Stimulated activated CD8-positive, alpha-beta memory T cell treated with anti-CD3 and anti-CD28 coated beads, Interleukin-7, amount 100 ng/mL, for 24 hours (primary cell): Measurements from ENCODE around the gene C17orf50.
"Not testable (repeated sequence)": the region's sequence is repeated elsewhere in the genome, so short reads cannot be mapped to it uniquely, and the experiment has no call there.

Source experiments
- DNase-seq: peaks from one replicate; pipeline ENCODE4 v3.0.0-alpha.2; 2020; ENCODE audit warnings: low read depth

Gene C17orf50

DNA sequence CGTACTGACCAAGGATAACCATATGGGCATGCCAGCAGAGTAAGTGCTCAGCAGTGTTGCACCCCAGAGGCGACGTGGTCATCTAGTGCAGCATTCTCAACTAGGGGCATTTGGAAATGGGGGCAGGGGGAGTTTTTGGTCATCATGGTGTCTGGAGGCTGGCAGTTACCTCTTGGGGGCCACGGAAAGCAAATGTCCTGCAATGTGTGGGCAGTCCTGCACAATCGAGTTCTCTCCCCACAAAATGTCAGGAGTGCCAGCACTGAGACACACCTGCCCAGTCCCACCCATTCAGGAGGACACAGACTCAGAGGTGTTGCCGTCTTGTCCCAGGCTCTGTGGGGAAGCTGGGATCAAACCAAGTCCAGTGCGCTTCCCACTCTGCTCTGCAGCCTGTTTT is 26.3 kb upstream of the C17orf50 start:
- DNase-seq: no peak

DNA sequence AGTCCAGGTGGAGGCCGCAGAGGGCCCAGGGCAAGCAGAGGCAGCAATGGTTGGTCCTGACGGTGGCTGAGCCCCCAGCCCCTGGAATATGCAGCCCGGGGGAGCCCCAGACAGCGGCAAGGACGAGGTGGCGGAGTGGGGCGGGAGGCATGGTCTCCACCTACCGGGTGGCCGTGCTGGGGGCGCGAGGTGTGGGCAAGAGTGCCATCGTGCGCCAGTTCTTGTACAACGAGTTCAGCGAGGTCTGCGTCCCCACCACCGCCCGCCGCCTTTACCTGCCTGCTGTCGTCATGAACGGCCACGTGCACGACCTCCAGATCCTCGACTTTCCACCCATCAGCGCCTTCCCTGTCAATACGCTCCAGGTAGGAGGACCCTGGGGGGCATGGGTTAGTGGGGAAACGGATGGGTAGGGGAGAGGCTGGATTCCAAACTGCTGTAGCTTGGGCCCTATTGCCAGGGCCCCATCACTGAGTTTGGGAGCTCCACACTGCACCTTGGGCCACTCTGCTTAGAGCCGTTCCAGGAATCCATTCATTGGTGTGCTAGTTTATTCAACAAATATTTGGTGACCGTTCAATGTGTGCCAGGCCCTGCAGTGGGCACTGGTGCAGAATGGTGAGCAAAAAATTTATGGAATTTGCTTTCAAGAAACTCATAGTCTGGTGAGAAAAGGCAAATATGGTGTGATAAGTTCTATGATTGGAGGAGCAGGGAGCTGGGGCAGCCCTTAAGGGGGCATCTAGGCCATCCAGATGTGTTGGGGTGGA is 25.5 kb upstream of the C17orf50 start:
- DNase-seq: no peak

DNA sequence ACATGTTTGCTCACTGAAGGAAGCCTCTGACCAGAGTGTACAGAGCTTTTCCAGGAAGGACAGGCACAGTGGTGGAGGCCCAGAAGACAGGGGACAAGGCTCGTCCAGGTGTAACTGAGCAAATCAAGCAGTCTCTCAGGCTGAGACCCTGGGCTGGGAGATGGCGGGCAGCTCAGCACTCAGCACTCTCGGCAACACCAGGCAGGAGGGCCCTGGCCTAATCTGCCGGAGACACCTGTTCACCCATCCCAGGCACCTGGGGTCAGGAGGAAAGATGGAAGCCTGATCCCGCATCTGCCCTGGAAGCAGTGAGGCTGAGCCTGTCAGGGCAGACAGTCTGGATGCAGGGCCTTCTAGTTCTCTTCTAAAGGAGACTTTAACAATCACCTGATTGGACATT is 24.5 kb upstream of the C17orf50 start:
- DNase-seq: no peak

DNA sequence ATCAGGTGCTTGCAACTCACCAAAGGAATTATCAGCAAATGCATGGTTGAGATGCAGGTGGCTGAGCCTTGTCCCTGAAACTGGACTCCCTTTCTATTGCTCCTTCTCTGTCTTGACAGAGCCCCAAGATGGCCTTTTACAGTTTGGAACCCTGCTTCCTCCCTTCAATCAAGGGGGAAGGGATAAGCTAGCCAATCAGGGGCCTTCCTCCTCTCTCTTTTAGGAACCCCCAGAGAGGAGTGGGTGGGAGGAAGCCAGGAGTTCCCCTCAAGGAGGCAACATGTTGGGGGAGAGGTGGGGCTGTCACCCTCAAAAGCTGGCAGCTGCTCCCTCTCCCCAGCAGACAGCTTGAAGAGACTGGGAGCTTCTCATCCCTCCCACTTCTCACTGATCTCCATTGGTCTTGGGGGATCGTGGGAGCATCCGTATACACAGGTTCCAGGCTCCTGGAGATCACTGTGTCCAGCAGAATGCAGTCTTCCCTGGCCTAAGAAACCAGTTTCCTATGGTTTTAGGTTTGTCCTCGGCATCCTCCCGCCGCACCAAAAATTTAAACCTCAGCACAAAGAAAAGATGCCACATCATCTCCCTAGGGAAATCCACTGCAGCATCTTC is 22.1 kb upstream of the C17orf50 start:
- DNase-seq: no peak

DNA sequence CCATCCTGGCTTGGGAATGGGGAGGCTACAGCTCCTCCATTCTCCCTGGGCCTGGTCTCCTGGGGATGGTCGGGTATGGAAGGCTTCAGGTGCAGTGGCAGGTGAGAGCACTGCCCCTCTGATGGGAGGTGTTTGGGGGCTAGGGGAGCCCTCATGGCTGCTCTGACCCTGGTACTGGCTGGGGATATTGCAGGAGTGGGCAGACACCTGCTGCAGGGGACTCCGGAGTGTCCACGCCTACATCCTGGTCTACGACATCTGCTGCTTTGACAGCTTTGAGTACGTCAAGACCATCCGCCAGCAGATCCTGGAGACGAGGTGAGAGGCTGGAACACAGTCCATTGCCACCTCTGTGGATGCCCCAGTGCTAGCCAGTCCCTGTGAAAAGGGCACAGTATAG is 20.5 kb upstream of the C17orf50 start:
- no peak for DNase-seq

DNA sequence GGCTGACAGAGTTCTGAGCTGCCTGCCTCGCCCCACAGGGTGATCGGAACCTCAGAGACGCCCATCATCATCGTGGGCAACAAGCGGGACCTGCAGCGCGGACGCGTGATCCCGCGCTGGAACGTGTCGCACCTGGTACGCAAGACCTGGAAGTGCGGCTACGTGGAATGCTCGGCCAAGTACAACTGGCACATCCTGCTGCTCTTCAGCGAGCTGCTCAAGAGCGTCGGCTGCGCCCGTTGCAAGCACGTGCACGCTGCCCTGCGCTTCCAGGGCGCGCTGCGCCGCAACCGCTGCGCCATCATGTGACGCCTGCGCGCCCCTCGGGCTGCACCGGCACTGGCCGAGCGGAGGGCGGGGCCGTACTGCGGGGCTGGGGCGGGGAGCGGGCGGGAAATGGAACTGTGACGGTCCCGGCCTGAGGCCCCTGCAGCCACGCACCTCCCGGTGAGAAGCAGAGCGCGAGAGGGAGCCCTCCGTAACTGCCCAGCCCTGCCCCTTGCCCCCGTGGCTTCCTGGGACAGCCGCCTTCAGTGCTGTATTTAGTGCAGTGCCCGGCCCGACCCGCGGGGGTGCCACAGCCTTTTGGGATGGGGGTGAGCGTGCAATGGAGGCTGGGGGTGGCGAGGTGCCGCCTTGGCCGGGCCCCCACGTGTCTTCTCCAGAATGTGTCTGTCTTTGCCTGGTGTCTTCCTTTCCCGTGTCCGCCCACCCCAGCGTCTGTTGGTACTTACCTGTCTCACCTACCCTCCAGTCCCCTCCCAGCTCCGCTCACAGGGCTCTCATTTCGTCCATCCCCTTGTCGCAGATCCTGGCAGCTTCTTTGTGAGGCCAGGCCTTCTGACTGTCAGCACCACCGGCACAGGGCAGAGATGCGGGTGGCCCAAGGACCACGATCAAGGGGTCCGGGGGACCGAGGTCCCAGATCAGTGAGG is 19.4 kb upstream of the C17orf50 start:
- DNase-seq: no peak

DNA sequence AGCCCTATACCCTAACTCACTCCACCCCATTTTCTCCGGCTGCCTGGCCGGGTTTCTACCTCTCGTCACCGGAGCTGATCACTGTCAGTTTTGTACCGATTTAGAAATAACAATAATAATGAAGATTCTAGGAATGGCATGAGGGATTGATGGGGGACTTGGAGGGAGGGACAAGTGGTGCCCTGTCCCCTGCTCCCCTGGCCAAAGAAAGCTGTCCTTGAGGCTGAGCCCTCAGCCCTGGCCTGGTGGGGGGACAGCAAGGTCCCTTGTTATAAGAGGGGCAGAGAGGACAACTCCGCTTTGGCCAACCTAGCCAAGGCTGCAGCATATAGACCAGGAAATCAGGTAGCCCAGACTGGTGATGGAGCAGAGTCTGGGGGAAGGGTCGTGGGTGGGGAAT is 18.2 kb upstream of the C17orf50 start:
- DNase-seq: no peak

DNA sequence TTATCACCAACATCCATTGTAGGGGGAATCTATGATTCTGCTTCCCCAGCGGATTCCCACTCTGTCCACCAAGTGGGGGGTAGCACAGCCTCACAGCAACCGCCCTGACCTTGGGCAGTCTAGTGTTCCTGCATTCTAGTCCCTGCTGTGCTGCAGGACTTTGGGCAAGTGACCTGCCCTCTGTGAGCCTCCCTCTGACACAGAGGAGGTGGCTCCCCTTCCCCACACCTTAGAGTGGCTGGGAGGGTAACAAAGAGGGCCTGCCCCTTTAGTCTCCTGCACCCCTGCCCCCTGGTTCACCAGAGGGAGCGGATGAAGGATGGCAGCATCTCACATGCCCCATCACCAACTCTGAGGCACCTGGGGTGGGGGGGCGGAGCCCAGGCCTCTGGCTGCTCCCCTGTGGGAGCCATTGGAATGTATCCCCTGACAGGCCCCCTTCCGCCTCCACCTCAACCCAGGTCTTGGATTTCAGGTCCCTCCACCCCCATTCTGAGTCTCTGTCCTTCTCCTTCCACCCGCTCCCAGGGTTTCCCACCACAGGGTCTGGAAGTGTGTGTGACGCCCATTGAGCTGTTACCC is 17.7 kb upstream of the C17orf50 start:
- DNase-seq: no peak

DNA sequence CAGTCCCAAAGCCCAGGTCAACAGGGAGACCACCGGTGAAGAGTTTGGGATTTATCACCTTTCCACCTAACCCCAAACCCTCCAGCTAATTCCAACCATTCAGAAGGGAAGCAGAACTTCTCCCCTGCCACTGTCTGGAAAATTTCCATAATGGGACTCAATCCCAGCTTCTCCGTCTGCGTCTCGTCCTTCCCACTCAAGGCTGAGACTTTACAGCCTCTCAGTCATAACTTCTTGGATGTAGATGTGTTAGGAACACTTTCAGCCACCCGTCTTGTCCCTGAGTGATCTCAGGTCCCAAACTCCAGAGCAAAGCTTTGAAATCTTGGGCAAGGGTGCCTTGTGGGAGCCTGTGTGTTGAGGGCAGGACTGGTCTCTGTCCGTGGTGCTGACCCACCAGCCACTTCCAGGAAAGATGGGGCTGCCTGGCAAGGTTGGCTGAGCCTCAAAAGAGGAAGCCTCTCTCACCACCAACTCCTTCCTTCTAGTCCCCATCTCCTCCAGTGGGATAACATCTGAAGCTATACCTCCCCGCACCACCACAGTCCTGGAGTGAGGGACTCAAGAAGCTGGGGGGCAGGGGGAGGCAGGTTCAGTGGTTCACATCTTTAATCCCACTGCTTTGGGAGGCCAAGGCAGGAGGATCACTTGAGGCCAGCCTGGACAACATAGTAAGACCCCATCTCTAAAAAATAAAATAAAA is 16.9 kb upstream of the C17orf50 start:
- DNase-seq: no peak

DNA sequence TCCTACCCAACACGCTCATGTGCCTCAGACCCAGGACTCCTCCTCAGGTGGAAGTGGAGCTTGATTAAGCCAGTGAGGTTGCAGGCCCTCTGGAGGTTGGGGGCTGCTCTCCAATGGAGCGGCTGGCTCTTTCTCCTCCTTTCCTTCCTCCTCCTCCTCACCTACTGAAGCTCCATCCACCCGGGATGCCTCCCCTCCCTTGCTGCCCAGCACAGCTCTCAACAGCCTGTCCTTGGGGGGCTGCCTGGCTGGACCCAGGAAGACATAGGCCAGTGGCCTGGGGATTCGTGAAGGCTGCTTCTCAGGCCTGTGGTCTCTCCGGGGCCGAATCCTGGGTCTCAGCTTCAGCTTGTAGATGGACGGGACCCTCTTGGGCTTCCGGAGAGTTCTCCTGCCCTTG is 15.9 kb upstream of the C17orf50 start:
- DNase-seq: no peak

DNA sequence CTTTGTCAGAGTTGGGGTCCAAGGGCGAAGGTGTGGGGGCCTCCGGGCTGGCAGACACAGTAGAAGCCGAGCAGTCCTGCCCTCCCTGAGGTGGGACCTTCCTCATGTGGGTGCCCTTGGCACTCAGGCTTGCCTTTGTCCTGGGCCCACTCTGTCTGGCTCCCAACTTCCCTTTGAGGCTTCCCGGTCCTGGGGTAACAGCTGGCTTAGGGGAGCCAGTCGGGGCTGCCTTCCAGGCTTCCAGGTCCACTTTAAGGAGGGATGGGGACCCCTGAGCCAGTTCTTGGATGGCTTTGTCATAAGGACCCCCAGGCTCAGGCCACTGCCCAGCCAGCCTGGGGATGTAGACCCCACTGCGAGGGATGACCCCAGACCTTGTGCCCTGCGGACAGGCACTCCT is 15.4 kb upstream of the C17orf50 start:
- DNase-seq: no peak

DNA sequence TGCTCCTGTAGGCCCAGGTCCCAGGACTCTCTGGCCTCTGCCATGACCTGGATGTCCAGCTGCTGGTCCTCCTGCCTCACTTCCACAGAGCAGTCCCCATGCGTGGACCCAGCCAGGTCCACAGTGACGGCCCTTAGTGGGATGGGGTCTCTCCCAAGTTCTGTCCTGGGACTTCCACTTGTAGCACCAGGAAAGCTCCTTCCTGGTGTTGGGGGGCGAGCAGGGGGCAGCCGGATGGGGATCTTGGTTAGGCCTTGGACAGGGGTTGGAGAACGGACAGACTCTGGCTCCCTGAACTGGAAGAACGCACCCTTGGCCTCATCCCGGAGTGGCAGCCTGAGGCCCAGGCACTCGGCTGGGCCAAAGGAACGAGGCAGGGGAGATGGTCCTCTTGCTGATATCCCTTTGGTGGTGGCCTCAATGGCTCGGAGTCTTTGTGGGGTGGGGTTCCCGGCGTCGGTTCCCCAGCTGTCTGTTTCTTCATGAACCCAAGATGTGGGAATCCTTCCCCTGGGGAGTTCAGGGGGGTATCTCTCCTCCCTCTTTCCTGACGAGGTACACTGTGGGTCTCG is 14.9 kb upstream of the C17orf50 start:
- no peak for DNase-seq

DNA sequence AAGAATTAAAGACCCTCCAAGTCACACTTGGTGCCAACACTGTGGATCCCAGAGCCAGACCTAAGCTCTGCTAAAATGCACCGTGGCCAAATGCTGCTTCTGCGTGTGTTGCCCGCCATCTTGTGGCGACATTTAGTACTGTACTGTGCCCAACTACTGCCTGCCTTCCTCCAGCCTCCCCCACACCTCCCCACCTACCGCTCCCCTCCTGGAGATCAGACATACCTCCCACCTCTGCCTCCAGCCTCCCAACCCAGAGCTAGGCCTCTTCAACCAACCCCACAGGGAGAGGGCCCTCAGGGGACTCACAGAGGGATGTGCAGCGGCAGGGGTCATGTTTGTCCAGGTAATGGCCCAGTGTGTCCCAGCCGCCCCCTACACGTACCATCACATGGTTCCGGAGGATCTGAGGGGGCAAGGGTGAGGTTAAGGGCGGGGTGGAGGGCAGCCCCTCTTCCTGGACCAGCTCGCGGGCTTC is 13.1 kb upstream of the C17orf50 start:
- peak; percentile 59 for DNase-seq

DNA sequence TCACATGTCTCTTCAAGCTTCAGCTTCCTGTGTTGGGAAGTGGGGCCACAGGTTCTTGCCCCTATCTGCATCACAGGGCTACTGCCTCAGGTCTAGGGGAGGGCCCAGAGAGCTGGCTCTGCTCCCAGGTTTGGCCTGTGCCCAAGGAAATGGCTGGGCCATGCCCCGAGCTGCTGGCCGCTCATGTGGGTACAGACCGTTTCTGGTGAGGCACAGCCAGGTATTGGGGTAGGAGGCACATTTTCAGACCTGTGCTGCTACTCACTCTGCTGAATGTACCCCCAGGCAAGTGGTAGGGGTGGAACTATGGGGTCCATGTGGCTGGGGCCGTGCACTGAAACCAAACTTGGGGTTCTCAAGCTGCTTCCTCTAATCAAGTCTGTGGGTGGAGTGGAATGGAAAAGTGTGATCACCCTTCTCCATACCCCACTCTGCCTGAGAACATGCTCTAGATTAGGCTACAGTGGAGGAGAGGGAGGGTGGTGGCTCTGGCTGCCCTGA is 12.3 kb upstream of the C17orf50 start:
- DNase-seq: no peak

DNA sequence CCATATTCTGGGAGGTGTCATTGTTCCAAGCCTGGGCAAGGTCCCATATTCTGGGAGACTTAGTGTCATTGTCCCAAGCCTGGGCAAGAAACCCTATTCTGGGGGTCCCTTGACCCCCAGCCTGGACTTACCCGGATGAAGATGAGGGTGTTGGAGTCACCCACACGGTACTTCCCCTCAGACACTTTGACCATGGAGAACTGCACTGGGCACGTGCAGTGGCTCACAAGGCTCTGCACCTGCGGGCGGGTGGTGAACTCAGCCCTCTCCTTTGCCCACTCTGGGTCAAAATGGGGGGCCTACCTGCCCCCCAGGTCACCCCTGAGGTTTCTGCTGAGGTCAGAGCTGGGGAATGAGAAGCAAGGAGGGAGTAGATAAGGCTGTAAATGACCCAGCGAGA is 11.7 kb upstream of the C17orf50 start:
- DNase-seq: no peak

DNA sequence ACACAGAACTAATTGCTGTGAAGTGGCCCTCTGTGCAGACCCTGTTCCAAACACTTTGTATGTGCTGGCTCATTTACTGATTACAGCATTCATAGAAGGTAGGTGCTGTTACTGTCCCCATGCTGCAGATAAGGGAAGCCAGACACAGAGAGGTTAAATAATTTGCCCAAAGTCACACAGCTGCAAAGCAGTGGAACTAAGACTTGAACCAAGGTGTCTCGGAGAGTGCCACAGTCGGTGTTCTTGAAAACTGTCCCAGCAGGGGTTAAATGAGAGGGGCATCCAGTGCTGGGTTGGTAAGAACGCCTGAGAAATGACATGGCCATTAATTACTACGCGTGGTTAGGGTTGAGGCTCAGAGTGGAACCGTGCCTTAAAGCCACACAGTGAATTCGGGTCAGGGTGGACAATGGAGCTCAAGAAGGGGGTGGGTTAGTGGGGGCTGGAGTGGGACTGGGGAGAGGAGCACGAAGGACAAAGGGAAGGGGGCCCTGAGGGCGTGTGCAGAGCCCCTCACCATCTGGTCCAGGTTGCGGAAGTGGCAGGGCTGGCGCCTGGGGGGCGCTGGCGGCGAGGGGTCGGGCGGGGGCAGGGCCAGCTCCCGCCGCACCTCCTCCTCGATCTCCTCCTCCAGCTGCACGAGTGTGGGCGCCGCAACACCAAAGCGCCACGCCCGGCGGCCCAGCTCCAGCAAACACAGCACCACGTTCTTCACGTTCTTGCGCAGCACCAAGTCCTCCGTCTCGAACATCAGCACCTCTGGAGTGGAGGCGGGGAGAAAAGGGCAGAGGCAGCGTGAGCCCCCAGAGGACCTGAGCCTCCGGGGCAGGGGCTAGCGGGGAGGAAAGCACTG is 10.9 kb upstream of the C17orf50 start:
- no peak for DNase-seq

DNA sequence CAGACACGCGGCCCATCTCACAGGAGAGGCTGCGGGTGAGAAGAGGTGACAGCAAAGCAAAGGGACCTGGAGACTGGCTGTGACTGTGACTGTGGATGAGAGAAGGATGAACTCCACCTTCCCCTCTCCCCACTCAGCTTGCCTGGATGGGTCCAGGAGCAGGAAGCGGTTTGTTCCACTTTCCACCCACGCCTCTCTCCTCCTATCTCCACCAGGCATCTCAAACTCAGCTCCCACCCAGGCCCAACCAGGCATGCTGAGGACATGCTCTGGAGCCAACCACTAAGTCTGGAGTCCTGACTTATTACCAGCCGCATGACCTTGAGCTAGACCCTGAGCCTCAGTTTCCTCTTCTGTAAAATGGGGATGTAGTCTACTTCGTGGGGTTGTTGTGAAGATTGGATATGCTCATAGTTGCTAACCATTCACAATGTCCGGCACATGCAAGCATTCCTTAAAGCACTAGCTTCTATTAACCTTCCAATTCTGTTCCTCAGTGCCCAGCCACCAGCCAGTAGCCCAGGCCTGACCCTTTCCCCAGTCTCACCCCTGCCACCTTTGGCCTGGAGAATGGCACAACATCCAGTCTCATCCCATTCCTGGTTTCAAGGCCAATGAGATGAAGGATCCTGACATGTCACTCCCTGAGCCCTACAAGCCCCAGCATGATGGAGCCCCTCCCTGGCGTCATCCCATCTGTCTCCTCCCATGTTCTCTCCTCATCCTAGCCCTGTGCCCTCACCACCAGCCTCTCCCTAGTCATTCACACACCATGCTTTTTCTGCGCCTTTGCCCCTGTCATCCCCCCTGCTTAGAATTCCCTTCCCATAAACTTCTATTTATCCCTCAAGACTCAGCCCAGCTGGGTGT is 9.9 kb upstream of the C17orf50 start:
- no peak for DNase-seq

DNA sequence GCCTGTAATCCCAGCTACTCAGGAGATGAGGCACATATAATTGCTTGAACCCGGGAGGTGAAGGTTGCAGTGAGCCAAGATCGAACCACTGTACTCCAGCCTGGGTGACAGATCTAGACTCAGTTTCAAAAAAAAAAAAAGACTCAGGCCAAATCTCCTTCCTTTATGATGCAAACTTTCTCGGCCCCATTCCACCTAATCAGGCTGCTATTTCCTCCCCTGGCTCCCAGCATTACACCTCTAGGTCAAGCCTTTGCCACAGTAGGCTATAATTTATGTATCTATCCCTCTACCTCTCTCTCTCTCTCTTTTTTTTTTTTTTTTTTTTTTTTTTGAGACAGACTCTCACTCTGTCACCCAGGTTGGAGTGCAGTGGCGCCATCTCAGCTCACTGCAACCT is 9.1 kb upstream of the C17orf50 start:
- not testable (repeated sequence) for DNase-seq

DNA sequence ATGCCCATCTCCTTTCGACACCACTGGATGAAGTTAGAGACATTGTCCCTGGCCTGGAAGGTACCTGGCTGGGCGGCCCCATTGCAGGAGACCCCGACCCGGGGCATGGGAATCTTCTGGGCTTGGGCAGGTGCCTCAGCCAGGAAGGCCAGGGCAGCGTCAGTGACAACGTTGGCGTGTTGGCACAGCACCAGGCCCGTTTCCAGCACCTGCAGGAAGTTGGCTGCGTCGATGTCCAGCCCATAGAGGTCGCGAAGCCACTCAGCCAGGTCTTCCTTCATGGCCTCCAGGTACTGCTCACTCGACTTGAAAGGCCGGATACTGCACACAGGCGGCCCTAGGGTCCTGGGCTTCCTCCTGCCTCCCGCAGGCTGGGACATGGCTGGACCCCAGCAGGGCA is 8.2 kb upstream of the C17orf50 start:
- DNase-seq: no peak
